Activated CD4-positive, alpha-beta T cell treated with anti-CD3 and anti-CD28 coated beads, Interleukin-2, amount 50 U/mL, for 24 hours (primary cell): ENCODE results near the gene OAF.
A peak's percentile ranks its signal among the peaks of the same experiment; 100 is the strongest.

Experiments
- DNase-seq, 2 donors: peaks; one replicate each; pipeline ENCODE4 v3.0.0-alpha.2; 2020; ENCODE audit warnings: low read depth in 1 of 2, low spot score in 1 of 2

The OAF gene

DNA sequence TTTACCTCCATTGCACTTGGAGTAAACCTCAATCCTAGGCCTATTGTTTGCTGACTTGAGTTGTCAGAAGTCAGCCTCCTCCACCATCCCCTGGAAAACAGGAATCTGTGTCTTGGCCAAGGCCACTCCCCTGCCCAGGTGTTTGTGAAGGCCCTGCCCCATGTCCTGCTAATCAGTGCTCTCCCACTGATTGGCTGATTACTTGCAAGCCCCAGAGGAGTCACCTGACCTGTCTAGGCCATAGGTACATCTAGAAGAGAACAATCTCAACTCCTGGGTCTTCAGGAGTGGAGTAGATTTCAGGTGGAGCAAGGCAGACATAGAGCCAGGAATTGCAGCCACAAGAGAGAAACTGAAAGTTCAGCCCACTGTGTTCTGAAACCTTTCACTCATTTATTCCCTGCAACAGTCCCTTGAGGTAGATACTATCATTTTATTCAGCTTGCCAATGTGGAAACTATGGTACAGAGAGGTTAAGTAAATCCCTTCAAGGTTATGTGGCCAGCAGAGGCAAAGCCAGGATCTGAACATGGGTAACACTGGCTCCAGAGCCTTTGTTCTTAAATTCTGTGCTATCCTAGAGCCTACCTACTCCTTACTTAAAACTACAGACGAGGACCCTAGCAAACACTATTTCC is 10.4 kb downstream of the OAF start:
- DNase-seq = no peak

GRCh38 chr11:120222916-120223315 is 12.1 kb downstream of the OAF start:
- DNase-seq = no peak

DNA sequence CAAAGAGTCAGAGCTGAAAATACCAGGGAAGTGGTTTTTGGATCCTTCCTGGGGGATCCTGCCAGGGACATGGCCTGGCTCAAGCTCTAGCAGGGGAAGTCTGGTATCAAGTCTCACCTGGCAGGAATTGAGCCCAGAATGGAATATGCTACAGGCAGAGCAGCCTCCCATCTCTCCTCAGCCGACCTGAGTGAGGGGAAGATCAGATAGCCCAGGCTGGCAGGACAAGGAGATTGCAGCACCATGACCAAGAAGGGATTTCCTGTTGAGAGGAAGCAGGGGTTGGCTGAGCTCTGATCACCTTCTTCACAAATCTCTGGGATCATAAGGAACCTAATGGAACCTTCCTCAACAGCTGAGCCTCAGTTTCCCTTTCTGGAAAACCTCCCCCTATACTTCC is 13.0 kb downstream of the OAF start:
- no peak for DNase-seq

- no peak for DNase-seq
These were observed 13.5 kb downstream of the OAF start for GRCh38 chr11:120224361-120224760.

DNA sequence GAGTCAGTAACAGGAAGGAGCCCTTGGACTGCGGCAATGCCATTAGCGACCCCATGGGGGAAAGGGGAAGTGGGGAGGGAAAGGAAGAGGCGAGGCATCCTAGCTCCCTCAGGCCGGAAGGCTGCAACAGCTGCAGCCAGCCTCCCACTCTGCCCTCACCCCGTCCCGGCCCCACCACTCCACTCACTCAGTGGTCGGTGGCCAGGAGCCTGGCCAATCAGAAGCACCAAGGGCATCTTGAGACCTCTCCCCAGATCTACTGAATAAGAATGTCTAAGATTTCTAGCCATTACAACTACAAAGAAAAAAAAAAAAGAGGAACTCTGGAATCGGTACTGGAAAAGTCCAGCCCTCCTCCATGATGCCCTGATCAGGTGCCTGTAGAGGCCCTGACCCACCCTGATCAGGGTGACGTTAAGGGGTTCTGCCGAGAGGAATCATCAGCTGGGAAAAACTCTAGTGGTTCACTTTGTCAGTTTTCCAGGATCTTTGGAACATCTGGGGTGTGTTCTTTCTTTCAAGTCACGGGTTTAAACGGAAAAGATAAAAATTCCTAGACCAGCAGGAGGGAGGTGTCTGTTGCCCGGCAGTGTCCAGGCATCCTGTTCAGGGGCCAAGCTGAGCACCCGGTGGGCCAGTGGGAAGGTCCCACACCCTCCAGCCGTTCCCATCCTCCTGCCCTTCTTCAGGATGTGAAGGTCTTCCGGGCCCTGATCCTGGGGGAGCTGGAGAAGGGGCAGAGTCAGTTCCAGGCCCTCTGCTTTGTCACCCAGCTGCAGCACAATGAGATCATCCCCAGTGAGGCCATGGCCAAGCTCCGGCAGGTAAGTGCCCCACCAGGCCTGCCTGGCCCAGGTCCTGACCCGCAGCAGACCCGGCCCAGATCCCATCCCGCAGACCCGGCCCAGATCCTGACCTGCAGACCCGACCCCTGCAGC is 14.4 kb downstream of the OAF start:
- no peak for DNase-seq

GRCh38 chr11:120226242-120226641 is 15.4 kb downstream of the OAF start:
- no peak for DNase-seq

DNA sequence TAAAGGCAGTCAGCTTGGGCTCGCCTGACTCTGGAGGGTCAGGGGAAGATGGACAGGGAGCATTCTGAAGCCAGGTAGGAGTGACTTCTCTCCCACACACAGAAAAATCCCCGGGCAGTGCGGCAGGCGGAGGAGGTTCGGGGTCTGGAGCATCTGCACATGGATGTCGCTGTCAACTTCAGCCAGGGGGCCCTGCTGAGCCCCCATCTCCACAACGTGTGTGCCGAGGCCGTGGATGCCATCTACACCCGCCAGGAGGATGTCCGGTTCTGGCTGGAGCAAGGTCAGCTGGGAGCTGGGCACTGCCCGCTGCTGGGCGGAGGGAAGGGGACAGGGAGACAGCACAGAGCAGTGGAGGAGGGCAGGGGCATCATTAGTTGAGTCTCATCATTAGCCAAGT is 15.9 kb downstream of the OAF start:
- no peak for DNase-seq

DNA sequence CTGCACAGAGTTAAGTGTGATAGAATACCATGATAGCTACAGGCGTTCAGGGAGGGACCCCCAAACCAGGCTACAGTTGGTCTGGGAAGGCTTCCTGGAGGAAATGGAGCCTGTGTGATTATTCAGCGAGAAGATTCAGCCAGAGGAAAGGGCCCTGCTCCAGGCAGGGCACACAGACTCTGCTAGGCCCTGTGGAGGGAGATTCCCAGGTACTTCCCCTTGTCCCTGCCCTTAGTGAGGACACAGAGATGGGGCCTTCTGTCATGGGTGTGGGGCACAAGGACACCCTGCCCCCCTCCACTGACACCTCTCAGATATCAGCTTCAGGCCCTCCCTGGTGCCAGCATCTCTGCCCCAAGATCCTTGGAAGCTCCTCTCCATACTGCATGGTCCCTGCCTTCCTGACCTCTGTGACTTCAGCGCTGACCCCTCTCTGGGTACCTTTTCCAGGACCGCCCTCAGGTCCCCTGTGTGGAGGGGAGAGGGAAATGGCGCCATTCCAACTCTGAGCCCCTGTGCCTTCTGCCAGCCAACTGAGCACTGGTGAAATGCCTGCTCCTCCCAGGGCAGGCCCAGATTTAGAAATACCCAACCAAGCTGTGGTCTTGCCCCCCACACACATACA is 16.5 kb downstream of the OAF start:
- no peak for DNase-seq

- DNase-seq = no peak
These were observed 18.1 kb downstream of the OAF start for GRCh38 chr11:120228794-120229384.

- DNase-seq = no peak
These were observed 18.9 kb downstream of the OAF start for GRCh38 chr11:120229451-120230424.

DNA sequence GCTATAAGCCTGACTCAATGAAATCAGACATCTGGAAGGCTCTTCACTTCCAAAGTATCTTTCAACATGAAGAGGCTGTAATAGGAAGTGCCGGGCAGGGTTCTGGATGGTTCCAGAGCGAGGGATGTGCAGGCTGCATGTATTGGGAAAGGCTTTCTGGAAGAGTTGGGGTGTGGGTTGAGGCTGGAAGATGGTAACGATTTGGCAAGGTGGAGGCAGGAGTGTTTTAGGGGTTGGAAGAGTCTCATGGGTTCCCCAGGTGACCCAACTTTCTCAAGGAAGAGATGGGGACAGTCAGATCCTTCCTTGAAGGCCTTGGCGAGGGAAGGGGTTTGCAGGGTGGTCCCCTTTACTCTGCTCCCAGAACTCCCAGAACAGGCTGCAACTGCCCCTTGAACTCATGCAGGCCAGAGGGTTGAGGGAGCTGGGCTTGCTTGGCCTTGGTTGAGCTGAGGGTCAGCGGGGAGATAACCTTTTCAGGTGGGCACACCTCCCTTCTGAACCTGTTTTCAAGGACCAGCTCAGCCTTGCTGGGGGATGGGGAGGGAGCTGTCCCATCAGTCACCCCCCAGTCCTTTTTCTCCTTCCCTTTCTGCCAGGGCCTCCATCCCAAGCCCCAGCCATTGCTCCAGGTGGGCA is 19.7 kb downstream of the OAF start:
- DNase-seq = no peak

DNA sequence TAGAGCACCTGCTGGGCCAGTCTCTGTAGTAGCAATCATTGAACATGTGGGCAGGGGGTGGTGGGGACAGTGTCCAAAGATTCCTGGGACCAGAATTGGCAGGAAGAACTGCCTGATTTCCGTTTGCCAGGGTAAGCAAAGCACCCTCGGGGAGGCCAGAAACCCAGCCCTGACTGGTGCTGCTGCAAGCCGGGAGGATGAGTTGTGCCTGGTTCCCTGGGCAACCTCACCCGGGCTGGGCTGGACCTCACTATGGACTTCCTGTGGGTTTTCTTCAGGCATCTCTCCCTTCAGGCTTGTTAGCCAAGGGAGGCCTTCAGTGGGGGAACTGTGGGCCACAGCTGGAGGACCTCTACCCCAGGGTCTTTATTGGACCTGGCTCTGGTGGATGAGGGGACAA is 21.1 kb downstream of the OAF start:
- no peak for DNase-seq

DNA sequence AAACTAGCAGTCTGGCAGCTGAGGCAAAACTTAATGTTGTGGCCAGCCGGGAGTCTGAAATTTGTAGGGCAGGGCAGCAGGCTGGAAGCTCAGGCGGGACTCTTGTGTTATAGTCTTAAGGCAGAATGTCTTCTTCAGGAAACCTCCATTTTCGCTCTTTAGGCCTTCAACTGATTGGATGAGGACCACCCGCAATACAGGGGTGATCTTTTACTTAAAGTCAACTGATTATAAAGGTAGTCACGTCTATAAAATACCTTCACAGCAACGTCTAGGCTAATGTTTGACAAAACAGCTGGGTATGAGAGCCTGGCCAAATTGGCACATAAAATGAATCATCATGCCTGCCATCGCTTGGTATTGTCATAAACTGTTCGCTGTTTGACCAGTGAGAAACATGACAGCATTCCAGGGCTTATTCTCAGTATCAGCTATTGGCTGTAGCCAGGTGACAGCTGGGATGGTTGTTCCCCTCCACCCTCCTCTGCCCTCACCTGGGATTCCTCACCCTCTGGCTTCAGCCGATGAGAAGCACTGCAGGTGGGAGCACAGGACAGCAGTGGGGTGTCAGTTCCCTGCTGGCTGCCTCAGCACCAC is 22.5 kb downstream of the OAF start:
- DNase-seq = no peak

GRCh38 chr11:120235024-120235628 is 24.3 kb downstream of the OAF start:
- DNase-seq = peak; percentile 26 to 32

- no peak for DNase-seq
These were observed 25.6 kb downstream of the OAF start for GRCh38 chr11:120236169-120237107.

DNA sequence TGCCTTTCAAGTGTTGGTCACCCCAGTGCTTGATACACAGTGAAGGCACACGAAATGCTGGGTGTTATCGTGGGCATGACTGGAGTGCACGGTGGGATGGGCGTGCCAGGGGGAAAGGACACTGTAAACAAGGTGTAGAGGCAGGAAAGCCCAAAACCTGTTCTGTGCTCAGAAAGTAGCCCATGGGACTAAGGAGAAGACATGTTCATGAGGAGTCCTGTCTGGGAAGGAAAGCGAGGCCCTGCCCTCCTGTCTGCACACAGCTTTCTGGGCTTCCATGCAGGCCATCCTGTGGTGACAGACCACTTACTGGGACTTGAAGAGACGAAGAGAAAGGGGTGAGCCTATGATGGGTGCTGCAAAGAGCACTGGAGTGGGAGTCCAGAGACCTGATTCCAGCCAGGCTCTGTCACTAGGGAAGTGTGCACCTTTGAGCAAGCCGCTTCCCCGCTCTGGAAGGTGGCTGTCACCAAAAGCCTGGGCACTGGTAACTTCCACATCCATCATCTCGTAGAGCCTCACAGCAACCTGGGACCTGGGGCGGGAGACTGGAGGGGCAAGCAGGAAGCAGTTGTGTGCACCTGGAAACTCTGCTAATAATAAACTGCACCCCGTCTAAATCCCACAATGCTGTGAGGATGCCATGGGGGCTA is 28.3 kb downstream of the OAF start:
- DNase-seq = no peak
